ENCODE results near the gene ADCK2.
A peak's percentile ranks its signal among the peaks of the same experiment; 100 is the strongest.

Gene ADCK2

GRCh38 chr7:140684066-140684950, 11.6 kb downstream of the ADCK2 start:
- H3K4me3 Mint-ChIP-seq, result no peak overlapping the region
- peaks cover 17% of the 10 kb centered on the region for H3K4me1 Mint-ChIP-seq
- peak overlapping the region in 1 of 3 experiments; percentile 25 for H3K27ac Mint-ChIP-seq
- no peaks in the 10 kb centered on the region for H3K27me3 Mint-ChIP-seq (ENCODE audit: low read depth)
- no peaks in the 10 kb centered on the region for H3K9me3 Mint-ChIP-seq
- peaks cover 28% of the 10 kb centered on the region for H3K36me3 Mint-ChIP-seq (ENCODE audit: low read depth)
- no peak for TF ChIP-seq CTCF (IDR thresholded peaks at IDR 0.05; ENCODE audit: unreplicated experiment in 3 of 3)

DNA sequence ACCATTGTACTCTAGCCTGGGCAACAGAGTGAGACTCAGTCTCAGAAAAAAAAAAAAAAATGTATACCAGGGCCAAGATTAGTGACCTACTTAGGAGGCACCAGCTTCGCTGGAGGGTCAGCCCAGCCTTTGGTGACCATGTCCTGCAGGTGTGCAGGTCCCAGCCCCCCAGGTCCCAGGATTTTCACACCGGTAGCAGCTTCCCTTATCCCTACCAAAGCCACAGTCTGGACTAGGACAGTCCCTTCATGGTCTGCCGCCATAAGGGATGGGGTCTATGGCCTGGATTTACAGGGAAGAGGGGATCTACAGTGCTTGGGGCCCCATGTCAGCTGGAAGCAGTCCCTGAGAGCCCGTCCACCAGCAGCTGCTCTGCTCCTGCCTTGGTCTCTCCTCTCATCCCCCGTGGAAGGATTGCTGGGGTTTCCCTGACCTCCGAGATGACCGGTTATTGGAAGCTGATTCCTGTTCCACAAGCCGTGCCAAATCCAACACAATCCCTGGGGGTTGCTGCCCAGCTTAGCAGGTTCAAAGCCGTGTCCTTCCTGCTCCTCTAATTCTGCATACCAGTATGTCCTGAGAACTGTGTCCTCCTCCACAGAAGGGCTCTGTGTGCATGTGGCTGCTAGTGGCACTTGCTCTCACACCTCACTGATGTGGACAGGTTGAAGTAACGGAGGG, 12.8 kb downstream of the ADCK2 start:
- no peaks in the 10 kb centered on the region for H3K27me3 Mint-ChIP-seq (ENCODE audit: low read depth)
- H3K4me1 Mint-ChIP-seq, result peaks cover 17% of the 10 kb centered on the region
- peaks cover 20% of the 10 kb centered on the region for H3K36me3 Mint-ChIP-seq (ENCODE audit: low read depth)
- no peak overlapping the region for H3K27ac Mint-ChIP-seq
- no peak for TF ChIP-seq CTCF (IDR thresholded peaks at IDR 0.05; ENCODE audit: unreplicated experiment in 3 of 3)
- no peaks in the 10 kb centered on the region for H3K9me3 Mint-ChIP-seq
- H3K4me3 Mint-ChIP-seq, result no peak overlapping the region

GRCh38 chr7:140686921-140687320, 14.2 kb downstream of the ADCK2 start:
- no peaks in the 10 kb centered on the region for H3K27me3 Mint-ChIP-seq (ENCODE audit: low read depth)
- H3K9me3 Mint-ChIP-seq, result no peaks in the 10 kb centered on the region
- H3K4me3 Mint-ChIP-seq, result no peak overlapping the region
- peaks cover 16% of the 10 kb centered on the region for H3K4me1 Mint-ChIP-seq
- peaks cover 18% of the 10 kb centered on the region for H3K36me3 Mint-ChIP-seq (ENCODE audit: low read depth)
- no peak for TF ChIP-seq CTCF (IDR thresholded peaks at IDR 0.05; ENCODE audit: unreplicated experiment in 3 of 3)
- H3K27ac Mint-ChIP-seq, result no peak overlapping the region

DNA sequence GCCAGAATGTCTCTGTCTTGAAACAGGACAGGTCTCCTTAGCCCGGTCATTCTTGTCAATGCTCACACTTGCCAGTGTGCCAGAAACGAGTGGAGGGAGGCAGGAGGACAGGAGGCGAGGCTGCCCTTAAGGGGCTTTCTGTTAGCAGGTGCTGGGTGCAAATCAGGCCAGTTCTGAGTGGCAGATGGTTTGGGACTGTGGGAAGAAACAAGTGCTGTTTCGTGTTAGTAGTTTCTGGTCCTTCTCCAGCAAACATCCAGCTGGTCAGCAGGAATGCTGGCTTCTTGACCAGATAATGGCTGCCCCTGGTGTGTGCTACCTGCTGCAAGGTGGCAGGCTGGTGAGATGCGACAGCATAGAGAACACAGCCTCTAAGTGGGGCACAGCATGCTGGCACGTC, 15.6 kb downstream of the ADCK2 start:
- no peak for TF ChIP-seq CTCF (IDR thresholded peaks at IDR 0.05; ENCODE audit: unreplicated experiment in 3 of 3)
- no peak overlapping the region for H3K27ac Mint-ChIP-seq
- peaks cover 17% of the 10 kb centered on the region for H3K36me3 Mint-ChIP-seq (ENCODE audit: low read depth)
- H3K9me3 Mint-ChIP-seq, result no peaks in the 10 kb centered on the region
- no peaks in the 10 kb centered on the region for H3K27me3 Mint-ChIP-seq (ENCODE audit: low read depth)
- H3K4me3 Mint-ChIP-seq, result no peak overlapping the region
- peaks cover 8% of the 10 kb centered on the region for H3K4me1 Mint-ChIP-seq

GRCh38 chr7:140689199-140690152, 16.7 kb downstream of the ADCK2 start:
- TF ChIP-seq CTCF (IDR thresholded peaks at IDR 0.05; ENCODE audit: unreplicated experiment in 3 of 3), result no peak
- Mint-ChIP-seq H3K9me3 (no peaks in the 10 kb centered on the region), H3K36me3 (ENCODE audit: low read depth) (peaks cover 8% of the 10 kb centered on the region), H3K27me3 (ENCODE audit: low read depth) (no peaks in the 10 kb centered on the region), H3K27ac (no peak overlapping the region), H3K4me3 (no peak overlapping the region), H3K4me1 (no peaks in the 10 kb centered on the region)
